Measurements from ENCODE around the gene MRAP. TPM values are rescaled to one million over a fixed set of nuclear protein-coding genes. Genes with fewer than 3 reads are reported as not detected.

MRAP gene
- total RNA-seq, 3 donors from 2014 or later (not counting 1 experiment from before 2014, with no cell fraction given) = not detected

DNA sequence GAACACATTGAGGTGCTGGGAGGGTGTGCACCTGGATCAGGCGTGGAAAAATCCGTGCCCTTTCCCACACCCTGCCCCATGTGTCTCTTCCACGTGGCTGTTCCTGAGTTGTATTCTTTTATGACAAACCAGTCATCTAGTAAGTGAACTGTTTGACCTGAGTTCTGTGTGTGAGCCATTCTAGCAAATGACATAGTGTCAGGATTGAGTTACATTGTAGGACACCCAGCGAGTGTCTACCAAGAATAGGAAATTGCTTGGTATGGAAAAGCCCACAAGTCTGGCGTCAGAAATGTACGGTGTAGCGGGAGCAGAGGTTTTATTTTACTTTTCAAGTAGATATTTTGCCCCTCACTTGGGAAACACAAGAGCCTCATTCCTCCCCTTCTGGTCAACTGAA lies 1.2 kb upstream of the MRAP start:
- Mint-ChIP-seq H3K27ac (no peak overlapping the region), H3K4me3 (no peak overlapping the region), H3K36me3 (no peaks in the 10 kb centered on the region), H3K27me3 (ENCODE audit: low read depth in 2 of 2) (no peaks in the 10 kb centered on the region), H3K4me1 (no peaks in the 10 kb centered on the region), H3K9me3 (no peaks in the 10 kb centered on the region)
- intact Hi-C loops (cut with micrococcal nuclease) = no loop called here
- no peak overlapping the region for H3K4me3 ChIP-seq (ENCODE audit: low read length)
- WGBS (ENCODE audit: insufficient coverage) = 99% methylated on average over 7 of the region's 7 CpGs
- H3K27ac ChIP-seq (ENCODE audit: low read length) = no peak overlapping the region
- no peaks in the 10 kb centered on the region for H3K36me3 ChIP-seq (ENCODE audit: control insufficient read depth, insufficient read depth, low read length)
- DNase-seq (no peak), ATAC-seq (no peak)
- H3K9me3 ChIP-seq (ENCODE audit: control insufficient read depth, insufficient read depth, low read length) = no peaks in the 10 kb centered on the region
- H3K4me1 ChIP-seq (ENCODE audit: control insufficient read depth, insufficient read depth, low read length) = no peaks in the 10 kb centered on the region
- H3K27me3 ChIP-seq (ENCODE audit: control insufficient read depth, insufficient read depth, low read length) = no peaks in the 10 kb centered on the region
- TF ChIP-seq, protein P1, sequence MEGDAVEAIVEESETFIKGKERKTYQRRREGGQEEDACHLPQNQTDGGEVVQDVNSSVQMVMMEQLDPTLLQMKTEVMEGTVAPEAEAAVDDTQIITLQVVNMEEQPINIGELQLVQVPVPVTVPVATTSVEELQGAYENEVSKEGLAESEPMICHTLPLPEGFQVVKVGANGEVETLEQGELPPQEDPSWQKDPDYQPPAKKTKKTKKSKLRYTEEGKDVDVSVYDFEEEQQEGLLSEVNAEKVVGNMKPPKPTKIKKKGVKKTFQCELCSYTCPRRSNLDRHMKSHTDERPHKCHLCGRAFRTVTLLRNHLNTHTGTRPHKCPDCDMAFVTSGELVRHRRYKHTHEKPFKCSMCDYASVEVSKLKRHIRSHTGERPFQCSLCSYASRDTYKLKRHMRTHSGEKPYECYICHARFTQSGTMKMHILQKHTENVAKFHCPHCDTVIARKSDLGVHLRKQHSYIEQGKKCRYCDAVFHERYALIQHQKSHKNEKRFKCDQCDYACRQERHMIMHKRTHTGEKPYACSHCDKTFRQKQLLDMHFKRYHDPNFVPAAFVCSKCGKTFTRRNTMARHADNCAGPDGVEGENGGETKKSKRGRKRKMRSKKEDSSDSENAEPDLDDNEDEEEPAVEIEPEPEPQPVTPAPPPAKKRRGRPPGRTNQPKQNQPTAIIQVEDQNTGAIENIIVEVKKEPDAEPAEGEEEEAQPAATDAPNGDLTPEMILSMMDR (IDR thresholded peaks at IDR 0.05) = no peak

DNA sequence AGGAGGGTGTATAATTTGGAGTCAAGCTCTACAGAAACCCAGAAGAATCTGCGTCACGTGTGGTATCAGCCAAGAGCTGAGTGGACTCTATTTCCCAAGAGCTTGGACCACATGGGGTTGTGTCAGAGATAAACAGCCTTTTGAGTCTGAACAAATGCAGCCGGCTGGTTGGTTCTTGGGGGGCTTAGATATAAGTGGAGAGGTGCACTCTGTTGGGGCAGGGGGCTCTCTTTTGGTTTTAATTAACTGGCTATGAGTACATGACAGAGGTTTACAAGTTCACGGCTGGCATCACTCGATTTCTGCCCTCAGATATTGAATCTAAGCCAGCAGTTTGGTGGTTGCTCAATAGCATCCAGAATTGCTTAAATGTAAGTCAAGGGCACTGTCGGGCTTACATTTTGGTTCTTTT lies 501 bp upstream of the MRAP start:
- H3K9me3 Mint-ChIP-seq = no peaks in the 10 kb centered on the region
- H3K4me3 Mint-ChIP-seq = no peak overlapping the region
- TF ChIP-seq, protein P1 (IDR thresholded peaks at IDR 0.05) = no peak
- no peaks in the 10 kb centered on the region for H3K4me1 Mint-ChIP-seq
- H3K4me3 ChIP-seq (ENCODE audit: low read length) = no peak overlapping the region
- H3K9me3 ChIP-seq (ENCODE audit: control insufficient read depth, insufficient read depth, low read length) = no peaks in the 10 kb centered on the region
- no peaks in the 10 kb centered on the region for H3K27me3 ChIP-seq (ENCODE audit: control insufficient read depth, insufficient read depth, low read length)
- H3K36me3 Mint-ChIP-seq = no peaks in the 10 kb centered on the region
- H3K27ac ChIP-seq (ENCODE audit: low read length) = no peak overlapping the region
- no peaks in the 10 kb centered on the region for H3K27me3 Mint-ChIP-seq (ENCODE audit: low read depth in 2 of 2)
- no peak overlapping the region for H3K27ac Mint-ChIP-seq
- ATAC-seq (no peak), DNase-seq (no peak)
- intact Hi-C loops (cut with micrococcal nuclease) = no loop called here
- no peaks in the 10 kb centered on the region for H3K36me3 ChIP-seq (ENCODE audit: control insufficient read depth, insufficient read depth, low read length)
- H3K4me1 ChIP-seq (ENCODE audit: control insufficient read depth, insufficient read depth, low read length) = no peaks in the 10 kb centered on the region
- 96% methylated on average over 6 of the region's 6 CpGs for WGBS (ENCODE audit: insufficient coverage)

DNA sequence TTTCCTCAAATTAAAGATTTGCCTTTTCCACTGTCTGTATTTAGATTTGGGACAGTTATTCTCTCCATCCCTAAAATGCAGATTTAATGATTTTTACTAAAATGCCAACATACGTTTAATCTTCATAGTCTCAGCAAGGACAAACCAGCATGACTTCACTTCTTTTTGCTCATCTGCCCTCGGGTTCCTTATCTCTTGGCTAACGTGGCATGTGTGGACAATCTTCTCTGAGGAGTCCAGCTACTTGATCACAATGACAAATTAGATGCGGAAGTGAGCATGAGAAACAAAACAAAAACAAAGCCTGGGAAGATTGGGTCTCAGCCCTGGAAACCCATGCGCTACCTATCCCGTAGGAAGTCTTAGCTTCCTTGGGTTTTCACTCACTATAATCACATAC lies 1.0 kb downstream of the MRAP start:
- intact Hi-C loops (cut with micrococcal nuclease) = no loop called here
- DNase-seq (no peak), ATAC-seq (no peak)
- Mint-ChIP-seq H3K27ac (no peak overlapping the region), H3K27me3 (ENCODE audit: low read depth in 2 of 2) (no peaks in the 10 kb centered on the region), H3K9me3 (no peaks in the 10 kb centered on the region), H3K4me3 (no peak overlapping the region), H3K4me1 (no peaks in the 10 kb centered on the region), H3K36me3 (no peaks in the 10 kb centered on the region)
- Histone ChIP-seq H3K27ac (ENCODE audit: low read length) (no peak overlapping the region), H3K4me1 (ENCODE audit: control insufficient read depth, insufficient read depth, low read length) (no peaks in the 10 kb centered on the region), H3K9me3 (ENCODE audit: control insufficient read depth, insufficient read depth, low read length) (no peaks in the 10 kb centered on the region), H3K4me3 (ENCODE audit: low read length) (no peak overlapping the region), H3K36me3 (ENCODE audit: control insufficient read depth, insufficient read depth, low read length) (no peaks in the 10 kb centered on the region), H3K27me3 (ENCODE audit: control insufficient read depth, insufficient read depth, low read length) (no peaks in the 10 kb centered on the region)
- TF ChIP-seq, protein P1 (IDR thresholded peaks at IDR 0.05) = no peak
- WGBS (ENCODE audit: insufficient coverage) = 99% methylated on average over 6 of the region's 6 CpGs

DNA sequence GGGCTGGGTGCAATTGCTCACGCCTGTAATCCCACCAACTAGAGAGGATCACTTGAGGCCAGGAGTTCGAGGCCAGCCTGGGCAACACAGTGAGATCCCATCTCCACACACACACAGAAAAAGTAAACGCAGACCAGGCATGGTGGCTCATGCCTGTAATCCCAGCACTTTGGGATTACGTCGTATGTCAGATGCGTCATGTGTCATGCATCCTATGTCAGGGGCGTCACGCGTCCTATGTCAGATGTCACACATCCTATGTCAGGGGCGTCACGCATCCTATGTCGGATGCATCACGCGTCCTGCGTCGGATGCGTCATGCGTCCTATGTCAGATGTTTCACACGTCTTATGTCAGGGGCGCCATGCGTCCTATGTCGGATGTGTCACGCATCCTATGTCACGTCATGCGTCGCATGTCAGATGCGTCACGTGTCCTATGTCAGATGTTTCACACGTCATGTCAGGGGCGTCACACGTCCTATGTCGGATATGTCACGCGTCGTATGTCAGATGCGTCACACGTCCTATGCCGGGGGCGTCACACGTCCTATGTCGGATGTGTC lies 1.5 kb downstream of the MRAP start:
- no peaks in the 10 kb centered on the region for H3K27me3 ChIP-seq (ENCODE audit: control insufficient read depth, insufficient read depth, low read length)
- no peaks in the 10 kb centered on the region for H3K4me1 ChIP-seq (ENCODE audit: control insufficient read depth, insufficient read depth, low read length)
- no peaks in the 10 kb centered on the region for H3K36me3 ChIP-seq (ENCODE audit: control insufficient read depth, insufficient read depth, low read length)
- no peaks in the 10 kb centered on the region for H3K9me3 Mint-ChIP-seq
- H3K4me3 Mint-ChIP-seq = no peak overlapping the region
- H3K9me3 ChIP-seq (ENCODE audit: control insufficient read depth, insufficient read depth, low read length) = no peaks in the 10 kb centered on the region
- no peaks in the 10 kb centered on the region for H3K27me3 Mint-ChIP-seq (ENCODE audit: low read depth in 2 of 2)
- DNase-seq (no peak), ATAC-seq (no peak)
- no peak overlapping the region for H3K27ac ChIP-seq (ENCODE audit: low read length)
- intact Hi-C loops (cut with micrococcal nuclease) = no loop called here
- H3K36me3 Mint-ChIP-seq = no peaks in the 10 kb centered on the region
- no peak overlapping the region for H3K27ac Mint-ChIP-seq
- TF ChIP-seq, protein P1 (IDR thresholded peaks at IDR 0.05) = no peak
- WGBS (ENCODE audit: insufficient coverage) = 91% methylated on average over 41 of the region's 41 CpGs
- no peaks in the 10 kb centered on the region for H3K4me1 Mint-ChIP-seq
- H3K4me3 ChIP-seq (ENCODE audit: low read length) = no peak overlapping the region
